Thoracic aorta (tissue), 2 donors: ENCODE measurements around the gene RUBCN. TPM values are rescaled to one million over a fixed set of nuclear protein-coding genes. Genes with fewer than 3 reads are reported as not detected.

Source experiments
- ATAC-seq: fragments of 150-250 bp; one replicate; pipeline ENCODE4 v1.8.0; 2017; ENCODE audit warnings: low read depth; ENCODE audit not compliant: insufficient number of reproducible peaks, low FRiP score
- DNase-seq: peaks from one replicate; pipeline ENCODE4 v3.0.0-alpha.2; 2020; ENCODE audit warnings: low spot score
- H3K27ac ChIP-seq, 2 donors: fragments of 200-600 bp; sonication (generic); 1 replicate in 1 of 2; 2 replicates in 1 of 2; pipeline ENCODE4 v1.5.1; 2016; ENCODE audit warnings: mild to moderate bottlenecking in 2 of 2, moderate library complexity in 2 of 2
- H3K27me3 ChIP-seq: fragments of 200-600 bp; sonication (generic); replicated peaks from 2 replicates; pipeline ENCODE4 v1.6.0; 2016; ENCODE audit warnings: mild to moderate bottlenecking; ENCODE audit not compliant: insufficient read depth
- H3K36me3 ChIP-seq: fragments of 200-600 bp; sonication (generic); one replicate; pipeline ENCODE4 v1.5.1; 2016
- H3K4me1 ChIP-seq, 2 donors: fragments of 200-600 bp; sonication (generic); 1 replicate in 1 of 2; 2 replicates in 1 of 2; pipeline versions ENCODE4 v1.5.1 to v1.6.0; 2016; ENCODE audit warnings: low read depth in 2 of 2, mild to moderate bottlenecking in 1 of 2; ENCODE audit not compliant: control insufficient read depth in 1 of 2
- H3K4me3 ChIP-seq: fragments of 200-600 bp; sonication (generic); 2 replicates; pipeline ENCODE4 v1.5.1; 2016; ENCODE audit warnings: mild to moderate bottlenecking
- H3K9me3 ChIP-seq: fragments of 200-600 bp; sonication (generic); 2 replicates; pipeline ENCODE4 v1.5.1; 2016
- CTCF ChIP-seq: fragments of 200-600 bp; sonication (generic); IDR thresholded peaks from one replicate; pipeline ENCODE4 v1.5.1; 2019; ENCODE audit warnings: antibody characterized with exemption
- total RNA-seq, 2 donors: library from RNA; depleted of rRNA; stranded (reverse); fragments of >200 nt; gene quantifications; one replicate each; pipeline versions ENCODE4 v1.1.0 to v1.2.3, GENCODE V29; 2016

Gene RUBCN
- total RNA-seq, 2 donors from 2014 or later, result 52.1 to 67.3 TPM

- no peaks in the 10 kb centered on the region for H3K4me1 ChIP-seq
- H3K27me3 ChIP-seq, result no peaks in the 10 kb centered on the region
- no peak overlapping the region for H3K4me3 ChIP-seq
- H3K27ac ChIP-seq, result no peak overlapping the region
- no peak for ATAC-seq
- DNase-seq, result no peak
- H3K36me3 ChIP-seq, result peaks cover 23% of the 10 kb centered on the region
- TF ChIP-seq CTCF, result no peak
- no peaks in the 10 kb centered on the region for H3K9me3 ChIP-seq
Measured at GRCh38 chr3:197687570-197687969, 49.1 kb downstream of the RUBCN start.

GRCh38 chr3:197686899-197687298 is 49.8 kb downstream of the RUBCN start:
- no peak overlapping the region for H3K4me3 ChIP-seq
- no peak for DNase-seq
- ATAC-seq, result no peak
- no peaks in the 10 kb centered on the region for H3K27me3 ChIP-seq
- no peaks in the 10 kb centered on the region for H3K4me1 ChIP-seq
- H3K36me3 ChIP-seq, result peaks cover 22% of the 10 kb centered on the region
- H3K9me3 ChIP-seq, result no peaks in the 10 kb centered on the region
- TF ChIP-seq CTCF, result no peak
- H3K27ac ChIP-seq, result no peak overlapping the region

- H3K36me3 ChIP-seq, result peaks cover 26% of the 10 kb centered on the region
Measured at GRCh38 chr3:197685546-197685945, 51.2 kb downstream of the RUBCN start.

DNA sequence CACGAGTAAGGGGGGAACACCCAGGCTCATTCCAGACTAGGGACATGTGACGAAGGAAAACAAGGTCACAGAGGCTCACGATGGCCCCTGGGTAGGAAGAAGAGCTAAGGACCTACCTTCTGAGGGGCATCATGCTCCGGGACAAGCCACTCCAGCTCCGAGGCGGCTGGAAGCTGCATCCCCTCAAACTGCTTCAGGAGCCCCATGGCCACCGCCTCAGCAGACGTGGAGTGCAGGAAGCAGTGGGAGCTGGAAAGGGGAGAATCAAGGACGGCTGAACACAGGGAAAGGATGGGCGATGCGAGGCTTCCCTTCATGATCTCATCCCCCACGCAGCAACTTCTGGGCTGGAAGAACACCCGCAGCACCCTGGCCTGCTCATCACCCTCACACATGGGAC is 53.5 kb downstream of the RUBCN start:
- ATAC-seq, result no peak
- peaks cover 31% of the 10 kb centered on the region for H3K36me3 ChIP-seq

More at GRCh38 chr3:197685546-197685945, 51.2 kb downstream of the RUBCN start:
- Histone ChIP-seq H3K4me3 (no peak overlapping the region), H3K27me3 (no peaks in the 10 kb centered on the region), H3K4me1 (no peaks in the 10 kb centered on the region), H3K27ac (no peak overlapping the region), H3K9me3 (no peaks in the 10 kb centered on the region)
- TF ChIP-seq CTCF, result no peak
- no peak for ATAC-seq
- no peak for DNase-seq

GRCh38 chr3:197682713-197683112 is 54.0 kb downstream of the RUBCN start:
- ATAC-seq (no peak), DNase-seq (no peak)
- Histone ChIP-seq H3K9me3 (no peaks in the 10 kb centered on the region), H3K27me3 (no peaks in the 10 kb centered on the region), H3K4me3 (no peak overlapping the region), H3K36me3 (peaks cover 31% of the 10 kb centered on the region), H3K4me1 (no peaks in the 10 kb centered on the region), H3K27ac (no peak overlapping the region)
- TF ChIP-seq CTCF, result no peak

More for the DNA sequence above, 53.5 kb downstream of the RUBCN start:
- no peak for DNase-seq
- Histone ChIP-seq H3K4me1 (no peaks in the 10 kb centered on the region), H3K9me3 (no peaks in the 10 kb centered on the region), H3K27ac (no peak overlapping the region), H3K27me3 (no peaks in the 10 kb centered on the region), H3K4me3 (no peak overlapping the region)
- no peak for TF ChIP-seq CTCF
